H1 (cell line): ENCODE data around the gene DGKZ. TPM values are rescaled to one million over a fixed set of nuclear protein-coding genes. Genes with fewer than 3 reads are reported as not detected.
"Not testable (repeated sequence)": the region's sequence is repeated elsewhere in the genome, so short reads cannot be mapped to it uniquely, and the experiment has no call there.

Source experiments
- CTCF ChIA-PET: fragments of 300-600 bp; sonication (Branson Sonifier 250); formaldehyde crosslinking; loops from one replicate; lab custom pipeline; 2021; ENCODE audit not compliant: partially characterized antibody; lab: Charles Lee
- POLR2A ChIA-PET: fragments of 300-600 bp; sonication (Branson Sonifier 250); formaldehyde crosslinking; loops from one replicate; lab custom pipeline; 2021; ENCODE audit warnings: inconsistent platforms; ENCODE audit not compliant: partially characterized antibody; lab: Charles Lee
- DNase-seq, 2 experiments: peaks; one replicate each; pipeline versions ENCODE4 v3.0.0 to v3.0.0-alpha.2; 2010 to 2022; ENCODE audit warnings: low spot score in 2 of 2, low read depth in 1 of 2, mixed read lengths in 1 of 2
- FAIRE-seq: peaks from 2 replicates; lab custom pipeline; 2011; peaks lifted over from hg19 to GRCh38; lab: Jason Lieb, UNC
- H2AFZ ChIP-seq: 2 replicates; pipeline ENCODE4 v1.8.1; 2012; ENCODE audit warnings: low read length, inconsistent platforms
- H2AK5ac ChIP-seq: 2 replicates; pipeline ENCODE4 v1.6.1; 2013; ENCODE audit warnings: low read depth, low read length
- H2BK120ac ChIP-seq: replicated peaks from 2 replicates; pipeline ENCODE3; 2013; ENCODE audit warnings: low read depth, low read length, inconsistent platforms
- H2BK12ac ChIP-seq: 2 replicates; pipeline ENCODE4 v1.6.1; 2013; ENCODE audit warnings: low read depth, low read length
- H2BK15ac ChIP-seq: 2 replicates; pipeline ENCODE4 v1.6.1; 2013; ENCODE audit warnings: low read length
- H2BK20ac ChIP-seq: 2 replicates; pipeline ENCODE4 v1.6.1; 2013; ENCODE audit warnings: low read length
- H2BK5ac ChIP-seq: 2 replicates; pipeline ENCODE4 v1.6.1; 2013; ENCODE audit warnings: low read depth, low read length
- H3K14ac ChIP-seq: 2 replicates; pipeline ENCODE4 v1.6.1; 2013; ENCODE audit warnings: inconsistent platforms; ENCODE audit not compliant: insufficient read length
- H3K18ac ChIP-seq: 2 replicates; pipeline ENCODE4 v1.6.1; 2013; ENCODE audit warnings: low read length; ENCODE audit errors: extremely low read depth
- H3K23ac ChIP-seq: 2 replicates; pipeline ENCODE4 v1.6.1; 2013; ENCODE audit warnings: inconsistent platforms; ENCODE audit not compliant: insufficient read length
- H3K23me2 ChIP-seq: 2 replicates; pipeline ENCODE4 v1.6.1; 2013; ENCODE audit warnings: low read depth, low read length
- H3K27ac ChIP-seq: 2 replicates; pipeline ENCODE4 v1.6.1; 2011; ENCODE audit warnings: low read depth, low read length, inconsistent platforms
- H3K27me3 ChIP-seq, 4 experiments: replicated peaks in 1 of 4; 1 replicate in 1 of 4; 2 replicates in 3 of 4; pipeline versions ENCODE4 v1.6.1 to v1.8.1; 2011 to 2013; ENCODE audit warnings: low read length in 3 of 4, mild to moderate bottlenecking in 3 of 4, inconsistent platforms in 2 of 4, mixed read lengths in 2 of 4, moderate library complexity in 1 of 4; ENCODE audit not compliant: control insufficient read depth in 3 of 4, insufficient read depth in 3 of 4; ENCODE audit errors: extremely low read depth in 1 of 4
- H3K36me3 ChIP-seq, 4 experiments: 2 replicates each; pipeline versions ENCODE4 v1.6.1 to v1.8.1; 2011 to 2013; ENCODE audit warnings: mild to moderate bottlenecking in 4 of 4, low read length in 3 of 4, moderate library complexity in 2 of 4, control low read depth in 1 of 4, inconsistent platforms in 1 of 4; ENCODE audit not compliant: insufficient read depth in 4 of 4, control insufficient read depth in 2 of 4
- H3K4ac ChIP-seq: replicated peaks from 2 replicates; pipeline ENCODE3; 2013; ENCODE audit warnings: low read length, low read depth, mixed read lengths, inconsistent platforms; ENCODE audit not compliant: insufficient read length
- H3K4me1 ChIP-seq, 4 experiments: replicated peaks in 1 of 4; 1 replicate in 1 of 4; 2 replicates in 3 of 4; pipeline versions ENCODE4 v1.6.1 to v1.8.1; 2011 to 2013; ENCODE audit warnings: low read length in 3 of 4, inconsistent platforms in 2 of 4, mixed read lengths in 1 of 4; ENCODE audit not compliant: insufficient read depth in 4 of 4, control insufficient read depth in 3 of 4
- H3K4me2 ChIP-seq, 2 experiments: 2 replicates each; pipeline versions ENCODE4 v1.6.1 to v1.8.1; 2011 to 2013; ENCODE audit warnings: low read depth in 2 of 2, low read length in 2 of 2, control low read depth in 1 of 2, inconsistent platforms in 1 of 2, mild to moderate bottlenecking in 1 of 2; ENCODE audit not compliant: insufficient read depth in 1 of 2
- H3K4me3 ChIP-seq, 4 experiments: fragments of 200-600, 300-600 bp in 1 of 4; sonication (generic), shearing (Covaris generic), sonication (Bioruptor Twin) in 1 of 4; 2 replicates each; pipeline versions ENCODE4 v1.5.1 to v1.8.1; 2011 to 2016; ENCODE audit warnings: low read length in 4 of 4, low read depth in 3 of 4, control low read depth in 2 of 4, inconsistent platforms in 2 of 4, mild to moderate bottlenecking in 2 of 4, mixed read lengths in 1 of 4, moderate library complexity in 1 of 4; ENCODE audit not compliant: insufficient read depth in 2 of 4; ENCODE audit errors: extremely low read depth in 1 of 4
- H3K56ac ChIP-seq: replicated peaks from 2 replicates; pipeline ENCODE3; 2013; ENCODE audit warnings: low read depth, mild to moderate bottlenecking, mixed read lengths, low read length, inconsistent platforms; ENCODE audit not compliant: insufficient read length
- H3K79me1 ChIP-seq: 2 replicates; pipeline ENCODE4 v1.6.1; 2013; ENCODE audit warnings: low read depth, low read length, control low read depth
- H3K79me2 ChIP-seq, 2 experiments: 2 replicates each; pipeline versions ENCODE4 v1.6.1 to v1.8.1; 2012 to 2013; ENCODE audit warnings: low read length in 2 of 2, mild to moderate bottlenecking in 2 of 2, inconsistent platforms in 1 of 2; ENCODE audit not compliant: insufficient read depth in 2 of 2, control insufficient read depth in 1 of 2
- H3K9ac ChIP-seq, 4 experiments: replicated peaks in 1 of 4; 1 replicate in 1 of 4; 2 replicates in 3 of 4; pipeline versions ENCODE4 v1.6.1 to v1.8.1; 2011 to 2013; ENCODE audit warnings: low read depth in 3 of 4, low read length in 3 of 4, control low read depth in 2 of 4, mild to moderate bottlenecking in 2 of 4, moderate library complexity in 2 of 4, inconsistent platforms in 1 of 4; ENCODE audit errors: extremely low read depth in 1 of 4
- H3K9me3 ChIP-seq, 2 experiments: 2 replicates each; pipeline versions ENCODE4 v1.6.1 to v1.8.1; 2012 to 2013; ENCODE audit warnings: mild to moderate bottlenecking in 2 of 2, moderate library complexity in 2 of 2, control low read depth in 1 of 2, inconsistent platforms in 1 of 2, low read depth in 1 of 2, low read length in 1 of 2, mixed read lengths in 1 of 2; ENCODE audit not compliant: insufficient read depth in 2 of 2
- H4K20me1 ChIP-seq, 2 experiments: replicated peaks in 1 of 2; 2 replicates each; pipeline versions ENCODE3 to v1.8.1; 2011 to 2013; ENCODE audit warnings: inconsistent platforms in 2 of 2, low read length in 2 of 2, mild to moderate bottlenecking in 1 of 2; ENCODE audit not compliant: insufficient read depth in 2 of 2, control insufficient read depth in 1 of 2
- H4K5ac ChIP-seq: 2 replicates; pipeline ENCODE4 v1.6.1; 2013; ENCODE audit warnings: low read length, low read depth, mixed read lengths, inconsistent platforms; ENCODE audit not compliant: insufficient read length
- H4K8ac ChIP-seq: 2 replicates; pipeline ENCODE4 v1.8.0; 2013; ENCODE audit warnings: mild to moderate bottlenecking, moderate library complexity, low read length, inconsistent platforms; ENCODE audit not compliant: insufficient read depth; ENCODE audit errors: extremely low read depth
- H4K91ac ChIP-seq: replicated peaks from 2 replicates; pipeline ENCODE3; 2013; ENCODE audit warnings: low read length, mixed read lengths, inconsistent platforms; ENCODE audit not compliant: insufficient read length
- WGBS, 2 experiments: shearing (Covaris generic) in 1 of 2; methylation state at CpG; one replicate each; pipeline versions ENCODE4 v1.1.6 to v1.1.7; 2013 to 2015; ENCODE audit warnings: low lambda C conversion rate in 2 of 2, mixed read lengths in 2 of 2, inconsistent platforms in 1 of 2, low coverage in 1 of 2, missing lambda C conversion rate in 1 of 2; ENCODE audit not compliant: insufficient replicate concordance in 2 of 2, insufficient coverage in 1 of 2, insufficient read length in 1 of 2; ENCODE audit errors: extremely low coverage in 1 of 2, missing lambda C conversion rate in 1 of 2; 5-methylcytosine and 5-hydroxymethylcytosine counted together
- polyA plus RNA-seq, 7 experiments: library from polyadenylated mRNA; depleted of rRNA in 3 of 7; stranded (reverse) in 5 of 7; unstranded in 2 of 7; fragments of >200 nt in 5 of 7; fragments of 200-250 nt in 2 of 7; gene quantifications; 1 replicate in 5 of 7; 2 replicates in 1 of 7; 4 replicates in 1 of 7; pipeline versions ENCODE4 v1.2.1 to v1.2.3, GENCODE V29; 2011 to 2013; ENCODE audit warnings: missing spikeins in 2 of 7, mixed read lengths in 2 of 7
- total RNA-seq: library from RNA; stranded (reverse); fragmentation: NEBNext Ultra II Directional; extraction: Animal tissue kit (Norgen Biotek cat#: 25700); gene quantifications from 2 replicates; pipeline ENCODE4 v1.2.1, GENCODE V29; 2021

DGKZ gene
- total and polyA plus RNA-seq, 2 of the 8 experiments (the other 6 are each of a cell fraction or from before 2014, with no cell fraction given), result 84.4 to 184 TPM

DNA sequence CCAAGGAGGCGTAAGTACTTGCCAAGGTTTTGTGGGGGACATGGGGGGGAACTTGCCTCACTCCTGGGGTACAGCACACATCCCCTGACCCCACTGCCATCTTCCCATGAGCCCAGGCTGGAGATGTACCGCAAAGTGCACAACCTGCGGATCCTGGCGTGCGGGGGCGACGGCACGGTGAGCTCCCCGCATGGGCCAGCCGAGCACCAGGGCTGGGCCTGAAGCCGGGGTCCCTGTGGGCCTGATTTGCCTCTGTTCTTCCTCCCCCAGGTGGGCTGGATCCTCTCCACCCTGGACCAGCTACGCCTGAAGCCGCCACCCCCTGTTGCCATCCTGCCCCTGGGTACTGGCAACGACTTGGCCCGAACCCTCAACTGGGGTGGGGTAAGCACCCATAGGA is 25.2 kb downstream of the DGKZ start:
- H3K79me2 ChIP-seq, H3K79me1 ChIP-seq, H4K5ac ChIP-seq, H3K23me2 ChIP-seq, H3K4me1 ChIP-seq, H4K91ac ChIP-seq, H3K9ac ChIP-seq, H2BK20ac ChIP-seq, H2BK5ac ChIP-seq, FAIRE-seq, H3K9me3 ChIP-seq, H3K4me3 ChIP-seq, H3K4me2 ChIP-seq, H2AFZ ChIP-seq, H3K56ac ChIP-seq, H2BK120ac ChIP-seq, H4K8ac ChIP-seq, H3K27ac ChIP-seq, H2BK12ac ChIP-seq, DNase-seq, H3K27me3 ChIP-seq, H3K4ac ChIP-seq, H2AK5ac ChIP-seq, H3K14ac ChIP-seq, H3K23ac ChIP-seq, H2BK15ac ChIP-seq, H3K18ac ChIP-seq: not testable (repeated sequence)
- ChIA-PET POLR2A (interaction anchor here (1.5 to 1.6 kb wide), 2 partner anchors 9 to 22 kb away, joined by 3 to 5 read pairs; partner anchors contain the start of gene MDK), CTCF (interaction anchor here (1.1 to 44.5 kb wide), 2 partner anchors 11 to 30 kb away, joined by 5 to 1004 read pairs; partner anchors contain the start of gene DGKZ)
- peaks cover under 1 to 17% of the 10 kb centered on the region in 2 experiments for H4K20me1 ChIP-seq
- H3K36me3 ChIP-seq, result peaks cover 8 to 42% (median 25%) of the 10 kb centered on the region in 4 experiments; a peak in 6 of 8 replicates
- 95% methylated on average over 13 of the region's 15 CpGs; no CpG with 5 or more reads in 1 of the 2 experiments for WGBS, 2 experiments
